ENCODE results near the gene RPP14. TPM values are rescaled to one million over a fixed set of nuclear protein-coding genes. Genes with fewer than 3 reads are reported as not detected.

The RPP14 gene
- total and polyA plus RNA-seq, 2 donors (not counting 3 experiments of a cell fraction or from before 2014, with no cell fraction given): 11.9 to 18.1 TPM

DNA sequence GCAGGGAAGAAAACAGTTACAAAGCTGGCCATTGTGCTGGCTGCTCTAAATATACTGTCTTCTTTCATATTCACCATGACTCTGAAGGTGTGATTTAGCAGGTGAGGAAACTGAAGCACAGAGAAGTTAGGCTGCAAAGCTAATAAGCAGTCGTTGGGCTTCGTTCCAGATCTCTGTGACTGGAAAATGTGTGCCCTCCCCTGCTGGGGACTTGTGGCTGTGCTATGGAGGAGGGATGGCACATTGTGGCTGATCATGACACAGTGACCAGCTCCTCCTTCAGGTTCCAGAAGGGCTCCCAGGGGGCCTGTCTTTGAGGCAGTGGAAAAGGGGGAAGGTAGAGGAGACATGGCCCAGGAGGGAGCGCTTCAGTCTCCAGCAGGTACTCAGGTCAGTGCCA is 45.9 kb downstream of the RPP14 start:
- no peak overlapping the region for H3K27ac ChIP-seq (ENCODE audit: insufficient read depth, low read depth, low read length)
- H3K4me3 ChIP-seq (replicated peaks in 1 of 3; ENCODE audit: insufficient read depth in 1 of 3, low read depth in 1 of 3, low read length in 3 of 3): no peak overlapping the region
- CTCF ChIA-PET: interaction anchor here (0.8 to 1.2 kb wide), 3 partner anchors 8 to 63 kb away, joined by 3 read pairs; no protein-coding TSS in a partner anchor
- no peak overlapping the region for H2AFZ ChIP-seq (ENCODE audit: low read depth, low read length)
- FAIRE-seq (peak; percentile 4), DNase-seq (ENCODE audit: low read depth, low spot score) (no peak)
- BruUV-seq (replicated peaks): no TSS peak
- TF ChIP-seq JUN (IDR thresholded peaks at IDR 0.05; ENCODE audit: borderline replicate concordance, insufficient read depth, insufficient read length, low read depth) (no peak), EZH2 (IDR thresholded peaks at IDR 0.05; ENCODE audit: borderline replicate concordance, low read depth, low read length, severe bottlenecking) (no peak), MYC (IDR thresholded peaks at IDR 0.05; ENCODE audit: low read depth, low read length) (no peak), POLR2AphosphoS5 (IDR thresholded peaks at IDR 0.05; ENCODE audit: insufficient read depth, low read depth, low read length) (no peak), POLR2A (IDR thresholded peaks at IDR 0.05; ENCODE audit: low read depth, low read length) (no peak), GATA2 (IDR thresholded peaks at IDR 0.05; ENCODE audit: insufficient read depth, insufficient read length, low read depth, low read length) (no peak), FOS (IDR thresholded peaks at IDR 0.05; ENCODE audit: borderline replicate concordance, insufficient read depth, low read length) (no peak)
- TF ChIP-seq, protein P1, sequence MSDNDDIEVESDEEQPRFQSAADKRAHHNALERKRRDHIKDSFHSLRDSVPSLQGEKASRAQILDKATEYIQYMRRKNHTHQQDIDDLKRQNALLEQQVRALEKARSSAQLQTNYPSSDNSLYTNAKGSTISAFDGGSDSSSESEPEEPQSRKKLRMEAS (IDR thresholded peaks at IDR 0.05; ENCODE audit: insufficient read depth, insufficient read length): no peak
- TF ChIP-seq, protein P2, sequence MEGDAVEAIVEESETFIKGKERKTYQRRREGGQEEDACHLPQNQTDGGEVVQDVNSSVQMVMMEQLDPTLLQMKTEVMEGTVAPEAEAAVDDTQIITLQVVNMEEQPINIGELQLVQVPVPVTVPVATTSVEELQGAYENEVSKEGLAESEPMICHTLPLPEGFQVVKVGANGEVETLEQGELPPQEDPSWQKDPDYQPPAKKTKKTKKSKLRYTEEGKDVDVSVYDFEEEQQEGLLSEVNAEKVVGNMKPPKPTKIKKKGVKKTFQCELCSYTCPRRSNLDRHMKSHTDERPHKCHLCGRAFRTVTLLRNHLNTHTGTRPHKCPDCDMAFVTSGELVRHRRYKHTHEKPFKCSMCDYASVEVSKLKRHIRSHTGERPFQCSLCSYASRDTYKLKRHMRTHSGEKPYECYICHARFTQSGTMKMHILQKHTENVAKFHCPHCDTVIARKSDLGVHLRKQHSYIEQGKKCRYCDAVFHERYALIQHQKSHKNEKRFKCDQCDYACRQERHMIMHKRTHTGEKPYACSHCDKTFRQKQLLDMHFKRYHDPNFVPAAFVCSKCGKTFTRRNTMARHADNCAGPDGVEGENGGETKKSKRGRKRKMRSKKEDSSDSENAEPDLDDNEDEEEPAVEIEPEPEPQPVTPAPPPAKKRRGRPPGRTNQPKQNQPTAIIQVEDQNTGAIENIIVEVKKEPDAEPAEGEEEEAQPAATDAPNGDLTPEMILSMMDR (IDR thresholded peaks at IDR 0.05; ENCODE audit: extremely low read depth in 1 of 2, insufficient read depth in 1 of 2, low read depth in 1 of 2, low read length in 2 of 2): no peak
- no peak overlapping the region for H3K4me2 ChIP-seq (ENCODE audit: insufficient read depth, low read length)
- H3K4me1 ChIP-seq (ENCODE audit: control insufficient read depth, extremely low read depth, insufficient read depth, low read length): no peaks in the 10 kb centered on the region
- no peaks in the 10 kb centered on the region for H3K27me3 ChIP-seq (ENCODE audit: control insufficient read depth in 2 of 2, insufficient read depth in 2 of 2, low read length in 2 of 2)
- H3K36me3 ChIP-seq (ENCODE audit: control insufficient read depth in 2 of 2, extremely low read depth in 1 of 2, insufficient read depth in 2 of 2, low read length in 2 of 2): peaks cover 0 to 2% of the 10 kb centered on the region in 2 experiments
- no peaks in the 10 kb centered on the region for H3K9me3 ChIP-seq (replicated peaks; ENCODE audit: control insufficient read depth, insufficient read depth, low read length)
- POLR2A ChIA-PET: no interaction called here
- no peaks in the 10 kb centered on the region for H3K79me2 ChIP-seq (ENCODE audit: control insufficient read depth, insufficient read depth, low read length)
- intact Hi-C loops (cut with micrococcal nuclease): no loop called here
- no peaks in the 10 kb centered on the region for H3K9me1 ChIP-seq (replicated peaks; ENCODE audit: control insufficient read depth, extremely low read depth, insufficient read depth, low read length)
- no peaks in the 10 kb centered on the region for H4K20me1 ChIP-seq (replicated peaks; ENCODE audit: control insufficient read depth, extremely low read depth, insufficient read depth, low read length)
- H3K9ac ChIP-seq (replicated peaks; ENCODE audit: extremely low read depth, insufficient read depth, low read length): no peak overlapping the region
- dilution Hi-C loops (cut with MboI; ENCODE audit: extremely low pct_ligation_motif_present, low sequenced_read_pairs): no loop called here

Data from endothelial cell of umbilical vein (primary cell).